NCI-H82 (cell line): Measurements from ENCODE around the gene ERAS.

Experiments
- DNase-seq: peaks from one replicate; lab custom pipeline; 2025; lab: John Stamatoyannopoulos, UW

Gene ERAS

GRCh38 chrX:48826135-48826875 is at the start of gene ERAS:
ERAS (plus strand) TSS chrX:48826513; CDS start chrX:48829124, 2,611 bp downstream.
- no peak for DNase-seq

GRCh38 chrX:48776818-48777439 is 49.4 kb upstream of the ERAS start:
- DNase-seq, result no peak

GRCh38 chrX:48779399-48779798 is 46.9 kb upstream of the ERAS start:
- DNase-seq, result peak; percentile 19

- DNase-seq, result no peak
Observed at GRCh38 chrX:48781705-48782104, 44.6 kb upstream of the ERAS start.

- DNase-seq, result no peak
Observed at GRCh38 chrX:48782216-48782615, 44.1 kb upstream of the ERAS start.

GRCh38 chrX:48782795-48783194 is 43.5 kb upstream of the ERAS start:
- no peak for DNase-seq

- DNase-seq, result no peak
Observed at GRCh38 chrX:48784726-48785125, 41.6 kb upstream of the ERAS start.

GRCh38 chrX:48785186-48785539 is 41.1 kb upstream of the ERAS start:
- no peak for DNase-seq

- DNase-seq, result no peak
Observed at GRCh38 chrX:48785540-48786214, 40.6 kb upstream of the ERAS start.

GRCh38 chrX:48786341-48786800 is 39.9 kb upstream of the ERAS start, which contains the start of gene GATA1:
GATA1 (plus strand) TSS chrX:48786590; CDS start chrX:48791110, 4,520 bp downstream.
- no peak for DNase-seq

GRCh38 chrX:48786825-48787504 is 39.3 kb upstream of the ERAS start:
- DNase-seq, result no peak

- no peak for DNase-seq
Observed at GRCh38 chrX:48787505-48788443, 38.5 kb upstream of the ERAS start.

GRCh38 chrX:48789366-48790220 is 36.7 kb upstream of the ERAS start:
- DNase-seq, result no peak

- DNase-seq, result no peak
Observed at GRCh38 chrX:48790477-48790876, 35.8 kb upstream of the ERAS start.

GRCh38 chrX:48791063-48791820 is 35.1 kb upstream of the ERAS start:
- no peak for DNase-seq

GRCh38 chrX:48792219-48792618 is 34.1 kb upstream of the ERAS start:
- DNase-seq, result no peak

- DNase-seq, result no peak
Observed at GRCh38 chrX:48793935-48794334, 32.4 kb upstream of the ERAS start.

GRCh38 chrX:48794340-48794910 is 31.9 kb upstream of the ERAS start:
- no peak for DNase-seq

GRCh38 chrX:48794911-48795515 is 31.3 kb upstream of the ERAS start:
- DNase-seq, result no peak
